HEK293 (cell line): ENCODE data around the gene KIF22.

ENCODE experiments used
- CTCF ChIA-PET: fragments of 350-600 bp; formaldehyde crosslinking; extraction: SDS; loops from one replicate; lab custom pipeline; 2021; ENCODE audit warnings: antibody characterized with exemption; lab: Yijun Ruan, JAX
- POLR2A ChIA-PET: fragments of 300-600 bp; formaldehyde crosslinking; extraction: SDS; loops from one replicate; lab custom pipeline; 2020; ENCODE audit warnings: antibody characterized with exemption, inconsistent platforms; lab: Yijun Ruan, JAX
- H3K27ac ChIP-seq: fragments of 200-500 bp; sonication (Bioruptor generic); 2 replicates; pipeline ENCODE4 v1.5.1; 2014; ENCODE audit warnings: low read depth, low read length, control low read depth, inconsistent platforms; ENCODE audit errors: extremely low read depth
- H3K36me3 ChIP-seq, 2 experiments: fragments of 200-500 bp in 1 of 2; sonication (Bioruptor generic) in 1 of 2; 1 replicate in 1 of 2; 2 replicates in 1 of 2; pipeline ENCODE4 v1.5.1; 2014 to 2017; ENCODE audit warnings: inconsistent platforms in 2 of 2, low read length in 2 of 2; ENCODE audit not compliant: control insufficient read depth in 2 of 2, insufficient read depth in 1 of 2
- H3K4me1 ChIP-seq: fragments of 200-500 bp; sonication (Bioruptor generic); 2 replicates; pipeline ENCODE4 v1.5.1; 2014; ENCODE audit warnings: mild to moderate bottlenecking, low read length, inconsistent platforms; ENCODE audit not compliant: control insufficient read depth, insufficient read depth
- H3K4me3 ChIP-seq: 2 replicates; pipeline ENCODE4 v1.5.1; 2011; ENCODE audit warnings: low read depth, mild to moderate bottlenecking, control low read depth, low read length, moderate library complexity
- H3K9me3 ChIP-seq: fragments of 200-500 bp; sonication (Bioruptor generic); 2 replicates; pipeline ENCODE4 v1.5.1; 2014; ENCODE audit warnings: low read depth, low read length, inconsistent platforms; ENCODE audit not compliant: control insufficient read depth, insufficient read depth
- BCL11B ChIP-seq: fragments of 450-650 bp; formaldehyde crosslinking; IDR thresholded peaks from 2 replicates; pipeline ENCODE4 v1.5.1; 2016; ENCODE audit warnings: low read depth, missing biosample characterization, missing genetic modification characterization
- OVOL3 ChIP-seq: fragments of 450-650 bp; formaldehyde crosslinking; IDR thresholded peaks from 2 replicates; pipeline ENCODE4 v1.5.1; 2016; ENCODE audit warnings: missing biosample characterization, missing genetic modification characterization
- ZEB2 ChIP-seq: fragments of 450-650 bp; formaldehyde crosslinking; IDR thresholded peaks from 2 replicates; pipeline ENCODE4 v1.5.1; 2016; ENCODE audit warnings: missing biosample characterization, missing genetic modification characterization
- ZIC2 ChIP-seq: fragments of 450-650 bp; formaldehyde crosslinking; IDR thresholded peaks from 2 replicates; pipeline ENCODE4 v1.5.1; 2016; ENCODE audit warnings: missing biosample characterization, missing genetic modification characterization
- ZNF510 ChIP-seq: fragments of 450-650 bp; formaldehyde crosslinking; IDR thresholded peaks from 2 replicates; pipeline ENCODE4 v1.5.1; 2018; ENCODE audit warnings: mild to moderate bottlenecking, missing genetic modification characterization, missing biosample characterization; ENCODE audit not compliant: insufficient replicate concordance
- ZNF548 ChIP-seq: fragments of 450-650 bp; formaldehyde crosslinking; IDR thresholded peaks from 2 replicates; pipeline ENCODE4 v1.5.1; 2016; ENCODE audit warnings: missing biosample characterization, missing genetic modification characterization
- ZNF560 ChIP-seq: fragments of 450-650 bp; formaldehyde crosslinking; IDR thresholded peaks from 2 replicates; pipeline ENCODE4 v1.5.1; 2017; ENCODE audit warnings: missing biosample characterization, missing genetic modification characterization, borderline replicate concordance
- ZNF600 ChIP-seq: fragments of 450-650 bp; formaldehyde crosslinking; IDR thresholded peaks from 2 replicates; pipeline ENCODE4 v1.5.1; 2016; ENCODE audit warnings: missing biosample characterization, missing genetic modification characterization
- ZNF707 ChIP-seq: fragments of 450-650 bp; formaldehyde crosslinking; IDR thresholded peaks from 2 replicates; pipeline ENCODE4 v1.5.1; 2016; ENCODE audit warnings: missing biosample characterization, missing genetic modification characterization
- TF ChIP-seq, protein P1 (sequence below): fragments of 450-650 bp; formaldehyde crosslinking; IDR thresholded peaks from 2 replicates; pipeline ENCODE4 v1.5.1; 2017; ENCODE audit warnings: missing biosample characterization, missing genetic modification characterization
- TF ChIP-seq, protein P2 (sequence below): fragments of 450-650 bp; formaldehyde crosslinking; IDR thresholded peaks from 2 replicates; pipeline ENCODE4 v1.5.1; 2016; ENCODE audit warnings: missing biosample characterization, missing genetic modification characterization
- TF ChIP-seq, protein P3 (sequence below): fragments of 450-650 bp; formaldehyde crosslinking; IDR thresholded peaks from 2 replicates; pipeline ENCODE4 v1.5.1; 2016; ENCODE audit warnings: missing biosample characterization, missing genetic modification characterization
- TF ChIP-seq, protein P4 (sequence below): fragments of 450-650 bp; formaldehyde crosslinking; IDR thresholded peaks from 2 replicates; pipeline ENCODE4 v1.5.1; 2016; ENCODE audit warnings: missing biosample characterization, missing genetic modification characterization, low read depth
- TF ChIP-seq, protein P5 (sequence below): fragments of 450-650 bp; formaldehyde crosslinking; IDR thresholded peaks from 2 replicates; pipeline ENCODE4 v1.5.1; 2016; ENCODE audit warnings: missing biosample characterization, missing genetic modification characterization

KIF22 gene

DNA sequence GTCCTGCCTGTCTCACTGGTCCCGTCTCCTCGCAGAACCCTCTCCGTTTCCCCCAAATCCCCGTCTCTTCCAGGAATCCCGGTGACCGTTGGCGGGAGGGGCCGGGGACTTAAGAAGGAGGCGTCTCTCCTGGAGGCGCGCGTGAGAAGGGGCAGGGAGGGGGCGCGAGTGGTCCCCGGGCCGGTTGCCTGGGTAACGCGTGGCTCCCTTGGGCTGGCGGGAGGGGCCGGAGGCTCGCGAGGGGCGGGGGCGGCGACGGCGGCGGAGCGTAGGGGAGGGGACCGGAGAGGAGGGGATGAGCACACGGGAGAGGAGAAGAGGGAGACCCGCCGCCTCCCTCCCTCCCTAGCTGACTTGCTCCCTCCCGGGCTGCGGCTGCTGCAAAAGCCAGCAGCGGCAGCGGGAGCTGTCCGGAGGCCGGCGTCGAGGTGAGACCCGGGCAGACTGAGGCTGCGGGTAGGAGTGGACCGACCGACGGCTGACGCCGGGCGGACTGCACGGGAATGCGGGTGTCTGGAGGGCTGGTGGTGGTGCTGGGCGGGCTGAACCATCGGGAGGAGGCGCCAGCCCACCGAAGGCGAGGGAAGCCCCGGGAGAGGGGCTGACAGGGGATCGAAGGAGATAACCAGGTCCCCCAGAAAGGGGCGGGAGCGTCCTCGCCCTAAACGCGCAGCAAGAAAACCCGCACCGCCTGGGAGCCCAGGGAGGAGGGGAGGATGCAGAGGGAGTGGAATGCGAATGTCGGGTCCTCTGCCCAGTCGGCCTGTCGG, 21.5 kb downstream of the KIF22 start, which contains the start of gene PRRT2 (continued):
- TF ChIP-seq, protein P1, sequence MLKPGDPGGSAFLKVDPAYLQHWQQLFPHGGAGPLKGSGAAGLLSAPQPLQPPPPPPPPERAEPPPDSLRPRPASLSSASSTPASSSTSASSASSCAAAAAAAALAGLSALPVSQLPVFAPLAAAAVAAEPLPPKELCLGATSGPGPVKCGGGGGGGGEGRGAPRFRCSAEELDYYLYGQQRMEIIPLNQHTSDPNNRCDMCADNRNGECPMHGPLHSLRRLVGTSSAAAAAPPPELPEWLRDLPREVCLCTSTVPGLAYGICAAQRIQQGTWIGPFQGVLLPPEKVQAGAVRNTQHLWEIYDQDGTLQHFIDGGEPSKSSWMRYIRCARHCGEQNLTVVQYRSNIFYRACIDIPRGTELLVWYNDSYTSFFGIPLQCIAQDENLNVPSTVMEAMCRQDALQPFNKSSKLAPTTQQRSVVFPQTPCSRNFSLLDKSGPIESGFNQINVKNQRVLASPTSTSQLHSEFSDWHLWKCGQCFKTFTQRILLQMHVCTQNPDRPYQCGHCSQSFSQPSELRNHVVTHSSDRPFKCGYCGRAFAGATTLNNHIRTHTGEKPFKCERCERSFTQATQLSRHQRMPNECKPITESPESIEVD = no peak
- TF ChIP-seq, all 188 proteins: peak for 0

DNA sequence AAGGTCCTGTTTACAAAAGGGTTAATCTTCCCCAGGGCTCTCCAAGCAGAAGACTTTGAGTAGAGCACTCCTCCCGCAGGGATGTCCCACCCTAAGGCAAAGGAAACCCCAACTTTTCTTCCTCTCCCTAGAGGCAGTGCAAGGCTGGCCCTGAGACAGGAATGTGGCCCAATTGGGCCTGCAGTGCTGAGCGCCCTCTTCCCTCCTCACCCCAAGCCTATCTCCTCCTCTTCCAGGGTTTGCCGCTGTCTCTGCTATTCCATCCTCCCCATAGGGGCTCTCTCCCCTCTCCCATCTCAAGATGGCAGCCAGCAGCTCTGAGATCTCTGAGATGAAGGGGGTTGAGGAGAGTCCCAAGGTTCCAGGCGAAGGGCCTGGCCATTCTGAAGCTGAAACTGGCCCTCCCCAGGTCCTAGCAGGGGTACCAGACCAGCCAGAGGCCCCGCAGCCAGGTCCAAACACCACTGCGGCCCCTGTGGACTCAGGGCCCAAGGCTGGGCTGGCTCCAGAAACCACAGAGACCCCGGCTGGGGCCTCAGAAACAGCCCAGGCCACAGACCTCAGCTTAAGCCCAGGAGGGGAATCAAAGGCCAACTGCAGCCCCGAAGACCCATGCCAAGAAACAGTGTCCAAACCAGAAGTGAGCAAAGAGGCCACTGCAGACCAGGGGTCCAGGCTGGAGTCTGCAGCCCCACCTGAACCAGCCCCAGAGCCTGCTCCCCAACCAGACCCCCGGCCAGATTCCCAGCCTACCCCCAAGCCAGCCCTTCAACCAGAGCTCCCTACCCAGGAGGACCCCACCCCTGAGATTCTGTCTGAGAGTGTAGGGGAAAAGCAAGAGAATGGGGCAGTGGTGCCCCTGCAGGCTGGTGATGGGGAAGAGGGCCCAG, 22.4 kb downstream of the KIF22 start:
- no peak overlapping the region; the same call in 1 of the 2 replicates for H3K27ac ChIP-seq
- H3K36me3 ChIP-seq = peaks cover 7 to 31% of the 10 kb centered on the region in 2 experiments
- no peaks in the 10 kb centered on the region for H3K9me3 ChIP-seq
- no peak for TF ChIP-seq ZEB2 (tag by site-specific recombination)
- TF ChIP-seq ZNF510 = no peak
- TF ChIP-seq ZNF548 (tag by site-specific recombination) = no peak
- TF ChIP-seq, protein P2, sequence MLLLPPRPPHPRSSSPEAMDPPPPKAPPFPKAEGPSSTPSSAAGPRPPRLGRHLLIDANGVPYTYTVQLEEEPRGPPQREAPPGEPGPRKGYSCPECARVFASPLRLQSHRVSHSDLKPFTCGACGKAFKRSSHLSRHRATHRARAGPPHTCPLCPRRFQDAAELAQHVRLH (tag by site-specific recombination) = no peak
- TF ChIP-seq, protein P3, sequence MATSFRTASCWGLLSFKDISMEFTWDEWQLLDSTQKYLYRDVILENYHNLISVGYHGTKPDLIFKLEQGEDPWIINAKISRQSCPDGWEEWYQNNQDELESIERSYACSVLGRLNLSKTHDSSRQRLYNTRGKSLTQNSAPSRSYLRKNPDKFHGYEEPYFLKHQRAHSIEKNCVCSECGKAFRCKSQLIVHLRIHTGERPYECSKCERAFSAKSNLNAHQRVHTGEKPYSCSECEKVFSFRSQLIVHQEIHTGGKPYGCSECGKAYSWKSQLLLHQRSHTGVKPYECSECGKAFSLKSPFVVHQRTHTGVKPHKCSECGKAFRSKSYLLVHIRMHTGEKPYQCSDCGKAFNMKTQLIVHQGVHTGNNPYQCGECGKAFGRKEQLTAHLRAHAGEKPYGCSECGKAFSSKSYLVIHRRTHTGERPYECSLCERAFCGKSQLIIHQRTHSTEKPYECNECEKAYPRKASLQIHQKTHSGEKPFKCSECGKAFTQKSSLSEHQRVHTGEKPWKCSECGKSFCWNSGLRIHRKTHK = no peak
- ChIA-PET CTCF (interaction anchor here (0.6 to 1.2 kb wide), 3 partner anchors 12 to 36 kb away, joined by 3 to 5 read pairs (median 4); no protein-coding TSS in a partner anchor), POLR2A (interaction anchor here (0.9 to 1.4 kb wide), 2 partner anchors 8 to 22 kb away, joined by 3 to 6 read pairs; partner anchors contain the start of genes KIF22 and MVP)
- peak overlapping the region; percentile 53 for H3K4me3 ChIP-seq
- peaks cover 11% of the 10 kb centered on the region for H3K4me1 ChIP-seq

DNA sequence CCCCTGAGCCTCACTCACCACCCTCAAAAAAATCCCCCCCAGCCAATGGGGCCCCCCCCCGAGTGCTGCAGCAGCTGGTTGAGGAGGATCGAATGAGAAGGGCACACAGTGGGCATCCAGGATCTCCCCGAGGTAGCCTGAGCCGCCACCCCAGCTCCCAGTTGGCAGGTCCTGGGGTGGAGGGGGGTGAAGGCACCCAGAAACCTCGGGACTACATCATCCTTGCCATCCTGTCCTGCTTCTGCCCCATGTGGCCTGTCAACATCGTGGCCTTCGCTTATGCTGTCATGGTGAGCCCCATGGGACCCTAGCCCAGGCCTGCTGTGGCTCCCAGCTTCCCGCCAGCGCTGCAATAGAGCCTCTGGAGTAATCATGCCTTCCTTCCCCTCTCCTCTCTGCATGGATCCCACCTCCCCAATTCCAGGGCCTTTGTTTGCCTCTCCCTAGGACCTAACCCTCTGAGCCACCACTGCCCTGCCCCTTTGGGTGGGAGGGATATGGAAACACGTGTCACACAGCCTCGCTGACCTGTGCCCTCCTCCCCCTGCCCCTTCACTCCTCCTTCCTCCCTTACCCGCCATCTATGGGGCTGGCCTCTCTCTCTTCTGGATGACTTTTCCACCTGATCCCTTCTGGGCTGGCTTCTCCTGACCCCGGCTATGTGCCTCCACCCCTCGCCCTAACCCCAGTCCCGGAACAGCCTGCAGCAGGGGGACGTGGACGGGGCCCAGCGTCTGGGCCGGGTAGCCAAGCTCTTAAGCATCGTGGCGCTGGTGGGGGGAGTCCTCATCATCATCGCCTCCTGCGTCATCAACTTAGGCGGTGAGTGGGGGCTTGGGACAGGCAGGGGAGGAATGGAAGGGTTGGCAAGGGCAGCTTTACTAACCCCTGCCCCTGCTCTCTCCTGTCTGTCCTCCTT, 23.4 kb downstream of the KIF22 start:
- TF ChIP-seq ZNF600 (tag by site-specific recombination) (no peak), BCL11B (no peak), ZNF560 (tag by site-specific recombination) (no peak), ZNF707 (no peak), ZIC2 (tag by site-specific recombination) (no peak), OVOL3 (tag by site-specific recombination) (no peak)
- TF ChIP-seq, protein P4, sequence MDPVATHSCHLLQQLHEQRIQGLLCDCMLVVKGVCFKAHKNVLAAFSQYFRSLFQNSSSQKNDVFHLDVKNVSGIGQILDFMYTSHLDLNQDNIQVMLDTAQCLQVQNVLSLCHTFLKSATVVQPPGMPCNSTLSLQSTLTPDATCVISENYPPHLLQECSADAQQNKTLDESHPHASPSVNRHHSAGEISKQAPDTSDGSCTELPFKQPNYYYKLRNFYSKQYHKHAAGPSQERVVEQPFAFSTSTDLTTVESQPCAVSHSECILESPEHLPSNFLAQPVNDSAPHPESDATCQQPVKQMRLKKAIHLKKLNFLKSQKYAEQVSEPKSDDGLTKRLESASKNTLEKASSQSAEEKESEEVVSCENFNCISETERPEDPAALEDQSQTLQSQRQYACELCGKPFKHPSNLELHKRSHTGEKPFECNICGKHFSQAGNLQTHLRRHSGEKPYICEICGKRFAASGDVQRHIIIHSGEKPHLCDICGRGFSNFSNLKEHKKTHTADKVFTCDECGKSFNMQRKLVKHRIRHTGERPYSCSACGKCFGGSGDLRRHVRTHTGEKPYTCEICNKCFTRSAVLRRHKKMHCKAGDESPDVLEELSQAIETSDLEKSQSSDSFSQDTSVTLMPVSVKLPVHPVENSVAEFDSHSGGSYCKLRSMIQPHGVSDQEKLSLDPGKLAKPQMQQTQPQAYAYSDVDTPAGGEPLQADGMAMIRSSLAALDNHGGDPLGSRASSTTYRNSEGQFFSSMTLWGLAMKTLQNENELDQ (tag by site-specific recombination) = no peak
- TF ChIP-seq, protein P5, sequence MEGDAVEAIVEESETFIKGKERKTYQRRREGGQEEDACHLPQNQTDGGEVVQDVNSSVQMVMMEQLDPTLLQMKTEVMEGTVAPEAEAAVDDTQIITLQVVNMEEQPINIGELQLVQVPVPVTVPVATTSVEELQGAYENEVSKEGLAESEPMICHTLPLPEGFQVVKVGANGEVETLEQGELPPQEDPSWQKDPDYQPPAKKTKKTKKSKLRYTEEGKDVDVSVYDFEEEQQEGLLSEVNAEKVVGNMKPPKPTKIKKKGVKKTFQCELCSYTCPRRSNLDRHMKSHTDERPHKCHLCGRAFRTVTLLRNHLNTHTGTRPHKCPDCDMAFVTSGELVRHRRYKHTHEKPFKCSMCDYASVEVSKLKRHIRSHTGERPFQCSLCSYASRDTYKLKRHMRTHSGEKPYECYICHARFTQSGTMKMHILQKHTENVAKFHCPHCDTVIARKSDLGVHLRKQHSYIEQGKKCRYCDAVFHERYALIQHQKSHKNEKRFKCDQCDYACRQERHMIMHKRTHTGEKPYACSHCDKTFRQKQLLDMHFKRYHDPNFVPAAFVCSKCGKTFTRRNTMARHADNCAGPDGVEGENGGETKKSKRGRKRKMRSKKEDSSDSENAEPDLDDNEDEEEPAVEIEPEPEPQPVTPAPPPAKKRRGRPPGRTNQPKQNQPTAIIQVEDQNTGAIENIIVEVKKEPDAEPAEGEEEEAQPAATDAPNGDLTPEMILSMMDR = no peak
- Histone ChIP-seq H3K27ac (no peak overlapping the region), H3K4me1 (peaks cover 11% of the 10 kb centered on the region), H3K4me3 (no peak overlapping the region), H3K9me3 (no peaks in the 10 kb centered on the region), H3K36me3 (peaks cover 16 to 31% of the 10 kb centered on the region in 2 experiments)
- ChIA-PET CTCF (interaction anchor here (0.6 to 1.3 kb wide), 3 partner anchors 12 to 1172 kb away, joined by 3 to 5 read pairs (median 4); no protein-coding TSS in a partner anchor), POLR2A (interaction anchor here (0.7 kb wide), 1 partner anchor 112 kb away, joined by 6 read pairs; the partner anchor contains the start of gene KCTD13)
